GM21381 (cell line): ENCODE measurements around the gene ARID1B.

Experiments used
- ATAC-seq: cut with Tn5 transposase; IDR thresholded peaks from one replicate; pipeline ENCODE4 v1.9.1; 2021; ENCODE audit warnings: mild to moderate bottlenecking, moderate library complexity; ENCODE audit not compliant: unreplicated experiment

Gene ARID1B

GRCh38 chr6:157217894-157218370, 440.8 kb downstream of the ARID1B start:
- ATAC-seq: no peak

GRCh38 chr6:157218371-157219198, 441.4 kb downstream of the ARID1B start:
- ATAC-seq: no peak

- ATAC-seq: no peak
These were observed 442.3 kb downstream of the ARID1B start for GRCh38 chr6:157219201-157220200.

GRCh38 chr6:157220485-157220884, 443.3 kb downstream of the ARID1B start:
- no peak for ATAC-seq

GRCh38 chr6:157221049-157221816, 444.1 kb downstream of the ARID1B start:
- ATAC-seq: peak; percentile 58

GRCh38 chr6:157221817-157222175, 444.6 kb downstream of the ARID1B start:
- ATAC-seq: peak; percentile 12

DNA sequence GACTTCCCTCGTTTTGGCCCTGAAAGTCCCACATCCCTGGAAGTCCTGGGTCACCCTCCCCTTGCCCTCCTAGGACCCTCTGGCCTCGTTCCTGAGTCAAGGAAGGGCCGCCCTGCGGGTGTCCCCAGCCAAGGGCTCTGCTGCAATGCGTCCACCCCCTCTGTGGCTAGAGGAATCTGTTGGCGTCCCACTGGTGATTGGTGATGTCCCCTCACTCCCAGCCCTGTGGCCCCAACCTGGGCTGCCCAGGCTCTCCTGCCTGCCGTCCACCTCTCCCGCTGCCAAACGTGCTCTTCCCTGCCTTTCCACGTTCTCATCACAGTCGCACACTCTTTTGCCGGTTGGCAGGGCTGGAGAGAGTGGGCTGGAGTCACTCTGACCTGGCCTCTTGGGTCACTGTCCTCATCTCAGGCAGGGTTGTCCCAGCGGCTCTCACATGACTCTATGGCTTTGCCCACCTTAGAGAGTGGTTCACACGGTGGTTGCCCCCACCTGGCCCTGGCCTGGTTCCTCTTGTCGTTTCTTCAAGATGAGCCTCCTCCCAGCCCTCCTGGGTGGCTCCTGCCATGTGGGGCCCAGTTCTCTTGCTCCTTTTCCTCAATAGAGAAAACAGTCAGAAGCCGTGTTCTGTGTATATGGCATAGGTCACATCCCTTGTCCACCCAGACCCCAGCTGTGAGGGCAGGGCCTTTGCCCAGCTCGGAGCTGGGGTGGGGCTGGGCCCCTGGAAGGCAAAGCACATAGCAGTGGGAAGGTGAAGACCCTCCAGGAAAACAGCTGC, 445.2 kb downstream of the ARID1B start:
- ATAC-seq: no peak

GRCh38 chr6:157223021-157223430, 445.8 kb downstream of the ARID1B start:
- no peak for ATAC-seq

DNA sequence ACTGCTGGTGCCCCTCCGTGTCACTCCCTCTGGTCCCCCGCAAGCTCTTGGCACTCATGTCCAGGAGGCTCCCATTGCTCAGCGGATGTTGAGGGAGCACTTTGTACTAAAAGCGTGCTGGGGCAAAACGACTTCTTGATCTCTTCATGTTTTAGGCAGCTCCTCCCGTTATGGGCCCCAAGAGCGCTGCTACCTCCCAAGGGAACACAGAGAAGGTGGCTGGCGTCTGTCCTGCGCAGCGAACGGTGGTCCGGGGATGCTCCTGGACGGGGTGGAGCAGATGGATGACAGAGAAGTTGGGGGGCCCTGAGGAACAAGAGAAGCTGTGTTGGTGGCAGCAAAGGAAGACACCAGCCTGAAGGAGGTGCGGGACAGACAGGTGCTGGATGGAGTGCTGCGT, 446.3 kb downstream of the ARID1B start:
- ATAC-seq: no peak

DNA sequence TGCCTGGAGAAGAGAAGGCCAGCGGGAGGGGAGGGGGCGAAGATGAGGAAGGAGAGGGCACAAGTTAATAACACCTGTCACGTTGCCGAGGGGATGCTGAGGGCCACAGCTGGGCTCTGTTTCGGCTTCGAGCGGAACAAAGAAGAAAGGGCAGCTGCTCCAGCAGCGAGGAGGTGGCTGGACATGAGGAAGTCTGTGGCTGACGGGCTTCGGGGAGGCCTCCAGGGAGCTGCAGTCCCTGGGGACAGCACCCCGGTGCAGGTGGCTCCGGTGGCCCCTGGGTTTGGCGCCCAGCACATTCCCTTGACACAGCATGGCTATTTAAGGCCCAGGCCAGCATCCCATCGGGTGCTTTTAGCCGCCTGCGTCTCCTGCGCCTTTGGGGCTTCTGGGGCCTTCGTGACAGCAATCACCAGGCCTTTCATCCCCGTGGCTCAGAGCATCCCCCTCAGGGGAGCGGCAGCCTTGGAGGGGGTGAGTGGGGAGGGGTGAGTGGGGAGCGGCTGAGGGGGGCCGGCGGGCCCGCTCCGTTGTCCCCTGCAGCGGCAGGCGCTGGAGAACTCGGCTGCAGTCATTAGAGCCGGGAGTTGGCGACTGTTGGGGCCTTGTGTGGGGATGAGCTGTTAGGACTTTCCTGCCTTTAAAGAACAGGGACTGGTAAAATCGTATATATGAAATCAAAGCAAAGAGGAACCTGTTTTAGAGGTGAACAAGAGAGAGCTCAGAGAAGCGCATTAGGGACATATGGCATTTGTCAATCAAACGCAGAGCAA, 447.2 kb downstream of the ARID1B start:
- ATAC-seq: no peak

DNA sequence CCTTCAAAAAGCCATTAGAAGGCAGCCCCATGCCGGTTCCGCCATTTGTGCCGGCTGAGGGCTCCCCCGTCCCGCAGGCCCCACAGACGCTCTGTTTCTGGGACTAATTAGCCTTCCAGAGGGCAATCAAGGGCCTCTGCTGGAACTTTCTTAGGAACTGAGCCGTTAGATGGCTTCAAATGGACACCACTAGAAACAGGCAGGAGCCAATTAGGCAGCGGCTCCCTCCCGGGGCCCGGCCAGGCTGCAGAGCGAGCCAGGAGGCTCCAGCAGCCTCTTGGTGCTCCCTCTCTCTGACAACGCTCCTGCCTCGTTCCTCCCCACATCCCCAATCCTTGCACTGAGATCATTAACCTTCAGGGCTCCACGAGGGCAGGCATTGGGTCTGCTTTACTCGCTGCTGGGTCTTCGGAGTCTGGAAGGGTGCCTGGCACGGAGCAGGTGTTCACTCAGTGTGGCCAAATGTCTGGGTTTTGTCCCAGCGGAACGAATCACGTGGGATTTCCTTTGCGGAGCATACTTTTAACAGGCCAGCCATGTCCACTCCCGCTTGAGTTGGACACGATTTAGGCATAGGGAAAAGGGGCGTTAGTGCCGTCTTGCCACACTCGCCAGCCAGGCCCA, 447.9 kb downstream of the ARID1B start:
- ATAC-seq: no peak

GRCh38 chr6:157225575-157225995, 448.4 kb downstream of the ARID1B start:
- ATAC-seq: no peak

- no peak for ATAC-seq
These were observed 448.9 kb downstream of the ARID1B start for GRCh38 chr6:157226026-157226625.

DNA sequence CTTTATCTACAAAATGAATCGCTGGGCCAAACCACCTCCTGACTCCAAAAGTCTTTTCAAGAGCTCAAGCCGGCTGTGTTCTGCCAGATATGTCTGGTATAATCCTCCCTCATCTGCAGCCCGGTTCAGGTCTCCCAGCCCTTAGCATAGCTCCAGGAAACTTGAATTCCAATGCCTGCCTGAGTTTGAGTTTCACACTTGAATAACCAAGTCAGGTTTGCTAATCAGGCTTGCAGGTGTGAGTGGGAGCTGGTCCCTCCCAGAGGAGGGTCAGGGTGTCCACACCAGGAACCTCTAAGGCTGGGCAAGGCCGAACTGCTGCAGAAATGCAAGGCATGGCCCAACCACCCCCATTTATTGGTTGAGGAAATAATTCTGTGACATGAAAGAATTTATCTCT, 449.6 kb downstream of the ARID1B start:
- no peak for ATAC-seq

DNA sequence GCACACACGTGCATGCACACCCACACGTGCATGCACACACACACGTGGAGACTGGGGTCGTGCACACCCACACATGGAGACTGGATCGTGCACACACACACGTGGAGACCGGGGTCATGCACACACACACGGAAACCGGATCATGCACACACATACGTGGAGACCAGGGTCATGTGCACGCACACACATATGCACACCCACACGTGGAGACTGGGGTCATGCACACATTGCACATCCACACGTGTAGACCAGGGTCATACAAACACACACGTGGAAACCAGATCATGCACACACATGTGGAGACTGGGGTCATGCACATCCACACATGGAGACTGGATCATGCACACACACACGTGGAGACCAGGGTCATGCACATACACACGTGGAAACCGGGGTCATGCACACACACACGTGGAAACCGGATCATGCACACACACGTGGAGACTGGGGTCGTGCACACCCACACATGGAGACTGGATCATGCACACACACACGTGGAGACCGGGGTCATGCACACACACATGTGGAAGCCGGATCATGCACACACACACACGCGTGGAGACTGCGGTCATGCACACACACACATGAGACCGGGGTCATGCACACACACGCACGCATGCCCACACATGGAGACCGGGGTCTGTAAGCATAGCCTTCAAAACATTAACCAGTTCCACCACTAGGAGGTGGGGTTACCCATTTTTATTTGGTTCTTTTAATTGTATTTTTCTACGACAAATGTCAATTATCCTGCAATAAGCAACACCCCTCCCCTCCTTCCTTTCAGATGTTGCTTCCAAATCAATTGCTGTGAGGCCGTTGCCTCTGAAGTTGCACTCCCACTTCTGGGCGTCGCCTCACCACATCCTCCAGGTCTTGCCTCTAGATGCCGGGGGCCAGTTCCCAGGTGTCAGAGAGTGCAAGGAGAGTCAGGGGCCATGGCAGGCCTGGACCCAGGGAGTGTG, 450.3 kb downstream of the ARID1B start:
- ATAC-seq: no peak

GRCh38 chr6:157228426-157229131, 451.4 kb downstream of the ARID1B start:
- ATAC-seq: no peak
